A549 (cell line): ENCODE results near the gene ZFAND4.

Source experiments
- CEBPB ChIP-seq, 2 experiments: fragments of >200 bp in 1 of 2; sonication (Bioruptor Twin) in 1 of 2; formaldehyde crosslinking in 1 of 2; IDR thresholded peaks; 2 replicates each; pipeline ENCODE4 v1.6.1; 2012 to 2016
- E2F6 ChIP-seq: IDR thresholded peaks from 2 replicates; pipeline ENCODE4 v1.6.1; 2012; ENCODE audit warnings: low read depth, borderline replicate concordance
- ELK1 ChIP-seq: fragments of 150-350 bp; IDR thresholded peaks from 2 replicates; pipeline ENCODE4 v1.6.1; 2014; ENCODE audit warnings: low read depth, mild to moderate bottlenecking, low read length
- EP300 ChIP-seq, 2 experiments: fragments of >200 bp; sonication (Bioruptor Twin); formaldehyde crosslinking; IDR thresholded peaks; 2 replicates in 1 of 2; 3 replicates in 1 of 2; pipeline ENCODE4 v1.6.1; 2016 to 2017
- POLR2A ChIP-seq: IDR thresholded peaks from 2 replicates; pipeline ENCODE4 v1.6.1; 2012; ENCODE audit warnings: mild to moderate bottlenecking, low read length
- POLR2AphosphoS2 ChIP-seq: conservative IDR thresholded peaks from 2 replicates; pipeline ENCODE4 v1.6.1; 2012; ENCODE audit warnings: low read length, improper control_type of control experiment, inconsistent platforms
- RCOR1 ChIP-seq: fragments of 150-350 bp; IDR thresholded peaks from 2 replicates; pipeline ENCODE4 v1.6.1; 2014; ENCODE audit warnings: antibody characterized with exemption, low read length, low read depth
- TF ChIP-seq, protein P1 (sequence below): fragments of >200 bp; sonication (Bioruptor Twin); formaldehyde crosslinking; IDR thresholded peaks from 3 replicates; pipeline ENCODE4 v1.5.1; 2016
- TF ChIP-seq, protein P2 (sequence below): fragments of 200-600 bp; sonication (generic); IDR thresholded peaks from 2 replicates; pipeline ENCODE4 v1.6.1; 2016; ENCODE audit warnings: antibody characterized with exemption, mild to moderate bottlenecking, moderate library complexity

- no peak for TF ChIP-seq RCOR1
- TF ChIP-seq POLR2A: no peak
- TF ChIP-seq, protein P1, sequence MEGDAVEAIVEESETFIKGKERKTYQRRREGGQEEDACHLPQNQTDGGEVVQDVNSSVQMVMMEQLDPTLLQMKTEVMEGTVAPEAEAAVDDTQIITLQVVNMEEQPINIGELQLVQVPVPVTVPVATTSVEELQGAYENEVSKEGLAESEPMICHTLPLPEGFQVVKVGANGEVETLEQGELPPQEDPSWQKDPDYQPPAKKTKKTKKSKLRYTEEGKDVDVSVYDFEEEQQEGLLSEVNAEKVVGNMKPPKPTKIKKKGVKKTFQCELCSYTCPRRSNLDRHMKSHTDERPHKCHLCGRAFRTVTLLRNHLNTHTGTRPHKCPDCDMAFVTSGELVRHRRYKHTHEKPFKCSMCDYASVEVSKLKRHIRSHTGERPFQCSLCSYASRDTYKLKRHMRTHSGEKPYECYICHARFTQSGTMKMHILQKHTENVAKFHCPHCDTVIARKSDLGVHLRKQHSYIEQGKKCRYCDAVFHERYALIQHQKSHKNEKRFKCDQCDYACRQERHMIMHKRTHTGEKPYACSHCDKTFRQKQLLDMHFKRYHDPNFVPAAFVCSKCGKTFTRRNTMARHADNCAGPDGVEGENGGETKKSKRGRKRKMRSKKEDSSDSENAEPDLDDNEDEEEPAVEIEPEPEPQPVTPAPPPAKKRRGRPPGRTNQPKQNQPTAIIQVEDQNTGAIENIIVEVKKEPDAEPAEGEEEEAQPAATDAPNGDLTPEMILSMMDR: no peak
- TF ChIP-seq EP300 (IDR thresholded peaks at IDR 0.05): no peak
- no peak for TF ChIP-seq ELK1
- TF ChIP-seq, protein P2, sequence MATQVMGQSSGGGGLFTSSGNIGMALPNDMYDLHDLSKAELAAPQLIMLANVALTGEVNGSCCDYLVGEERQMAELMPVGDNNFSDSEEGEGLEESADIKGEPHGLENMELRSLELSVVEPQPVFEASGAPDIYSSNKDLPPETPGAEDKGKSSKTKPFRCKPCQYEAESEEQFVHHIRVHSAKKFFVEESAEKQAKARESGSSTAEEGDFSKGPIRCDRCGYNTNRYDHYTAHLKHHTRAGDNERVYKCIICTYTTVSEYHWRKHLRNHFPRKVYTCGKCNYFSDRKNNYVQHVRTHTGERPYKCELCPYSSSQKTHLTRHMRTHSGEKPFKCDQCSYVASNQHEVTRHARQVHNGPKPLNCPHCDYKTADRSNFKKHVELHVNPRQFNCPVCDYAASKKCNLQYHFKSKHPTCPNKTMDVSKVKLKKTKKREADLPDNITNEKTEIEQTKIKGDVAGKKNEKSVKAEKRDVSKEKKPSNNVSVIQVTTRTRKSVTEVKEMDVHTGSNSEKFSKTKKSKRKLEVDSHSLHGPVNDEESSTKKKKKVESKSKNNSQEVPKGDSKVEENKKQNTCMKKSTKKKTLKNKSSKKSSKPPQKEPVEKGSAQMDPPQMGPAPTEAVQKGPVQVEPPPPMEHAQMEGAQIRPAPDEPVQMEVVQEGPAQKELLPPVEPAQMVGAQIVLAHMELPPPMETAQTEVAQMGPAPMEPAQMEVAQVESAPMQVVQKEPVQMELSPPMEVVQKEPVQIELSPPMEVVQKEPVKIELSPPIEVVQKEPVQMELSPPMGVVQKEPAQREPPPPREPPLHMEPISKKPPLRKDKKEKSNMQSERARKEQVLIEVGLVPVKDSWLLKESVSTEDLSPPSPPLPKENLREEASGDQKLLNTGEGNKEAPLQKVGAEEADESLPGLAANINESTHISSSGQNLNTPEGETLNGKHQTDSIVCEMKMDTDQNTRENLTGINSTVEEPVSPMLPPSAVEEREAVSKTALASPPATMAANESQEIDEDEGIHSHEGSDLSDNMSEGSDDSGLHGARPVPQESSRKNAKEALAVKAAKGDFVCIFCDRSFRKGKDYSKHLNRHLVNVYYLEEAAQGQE: no peak
- no peak for TF ChIP-seq E2F6
- no peak for TF ChIP-seq POLR2AphosphoS2
- no peak for TF ChIP-seq CEBPB (IDR thresholded peaks at IDR 0.05)
Observed at GRCh38 chr10:45653454-45653853, 19.1 kb downstream of the ZFAND4 start.
